HepG2 (cell line): ENCODE measurements around the gene FAM89B. TPM values are rescaled to one million over a fixed set of nuclear protein-coding genes. Genes with fewer than 3 reads are reported as not detected.

Experiments used
- ADNP ChIP-seq: sonication (generic); formaldehyde crosslinking; IDR thresholded peaks from 2 replicates; pipeline ENCODE4 v1.4.0; 2020; ENCODE audit warnings: missing genetic modification reagents
- ARNT2 ChIP-seq: sonication (generic); formaldehyde crosslinking; IDR thresholded peaks from 2 replicates; pipeline ENCODE4 v1.8.0; 2022; ENCODE audit warnings: mild to moderate bottlenecking, low read depth, missing genetic modification reagents, moderate library complexity
- IKZF4 ChIP-seq: sonication (generic); formaldehyde crosslinking; IDR thresholded peaks from 2 replicates; pipeline ENCODE4 v1.5.1; 2020; ENCODE audit warnings: borderline replicate concordance, mild to moderate bottlenecking, low read depth, missing genetic modification reagents; ENCODE audit errors: not compliant biosample characterization
- JUND ChIP-seq: sonication (generic); formaldehyde crosslinking; IDR thresholded peaks from 2 replicates; pipeline ENCODE4 v1.8.0; 2022; ENCODE audit warnings: mild to moderate bottlenecking, missing genetic modification reagents
- NONO ChIP-seq, 2 experiments: fragments of 450-650 bp in 1 of 2; sonication (generic) in 1 of 2; formaldehyde crosslinking in 1 of 2; IDR thresholded peaks in 1 of 2; conservative IDR thresholded peaks in 1 of 2; 2 replicates each; pipeline versions ENCODE4 v1.6.1 to v1.8.0; 2017 to 2022; ENCODE audit warnings: mild to moderate bottlenecking in 1 of 2, missing genetic modification reagents in 1 of 2, moderate library complexity in 1 of 2
- RARG ChIP-seq: sonication (generic); formaldehyde crosslinking; IDR thresholded peaks from 2 replicates; pipeline ENCODE4 v1.4.0; 2020; ENCODE audit warnings: low read depth, mild to moderate bottlenecking, missing genetic modification reagents
- TCF7L2 ChIP-seq: IDR thresholded peaks from 2 replicates; pipeline ENCODE4 v1.6.1; 2011; ENCODE audit warnings: mild to moderate bottlenecking, low read depth, low read length, moderate library complexity
- THYN1 ChIP-seq: sonication (generic); formaldehyde crosslinking; IDR thresholded peaks from 2 replicates; pipeline ENCODE4 v1.8.1; 2023; ENCODE audit warnings: low read depth, mild to moderate bottlenecking, moderate library complexity, missing genetic modification reagents, borderline replicate concordance
- ZNF569 ChIP-seq: sonication (generic); formaldehyde crosslinking; IDR thresholded peaks from 2 replicates; pipeline ENCODE4 v1.5.0; 2020; ENCODE audit warnings: mild to moderate bottlenecking, missing genetic modification reagents, moderate library complexity, borderline replicate concordance
- ZNF891 ChIP-seq: sonication (generic); formaldehyde crosslinking; IDR thresholded peaks from 2 replicates; pipeline ENCODE4 v1.5.0; 2020; ENCODE audit warnings: mild to moderate bottlenecking, missing genetic modification reagents
- ZZZ3 ChIP-seq: sonication (generic); formaldehyde crosslinking; IDR thresholded peaks from 2 replicates; pipeline ENCODE4 v1.4.0; 2020; ENCODE audit warnings: missing genetic modification reagents, mild to moderate bottlenecking, borderline replicate concordance
- polyA plus RNA-seq, 8 experiments: library from polyadenylated mRNA; depleted of rRNA in 3 of 8; stranded (reverse) in 7 of 8; unstranded in 1 of 8; fragments of >200 nt; fragmentation: Illumina TruSeq in 4 of 8; extraction: Trizol in 4 of 8; gene quantifications; 2 replicates each; pipeline versions ENCODE4 v1.2.1 to v1.2.3, GENCODE V29; 2011 to 2016; ENCODE audit warnings: low read depth in 4 of 8, missing spikeins in 1 of 8, mixed read lengths in 1 of 8; ENCODE audit not compliant: insufficient read depth in 1 of 8
- total RNA-seq, 5 experiments: library from RNA; depleted of rRNA; stranded (reverse); fragments of >200 nt; fragmentation: Illumina TruSeq; extraction: Trizol; gene quantifications; 2 replicates each; pipeline ENCODE4 v1.2.3, GENCODE V29; 2016; ENCODE audit warnings: low read depth in 1 of 5
- TF ChIP-seq, protein P1 (sequence below): sonication (generic); formaldehyde crosslinking; IDR thresholded peaks from 2 replicates; pipeline ENCODE4 v1.5.0; 2020; ENCODE audit warnings: missing genetic modification reagents, mild to moderate bottlenecking, borderline replicate concordance
- TF ChIP-seq, protein P2 (sequence below): sonication (generic); IDR thresholded peaks from 2 replicates; pipeline ENCODE4 v1.6.1; 2016; ENCODE audit warnings: low read depth, borderline replicate concordance
- TF ChIP-seq, protein P3 (sequence below): sonication (generic); formaldehyde crosslinking; IDR thresholded peaks from 2 replicates; pipeline ENCODE4 v1.4.0; 2020; ENCODE audit warnings: missing genetic modification reagents, mild to moderate bottlenecking, borderline replicate concordance
- TF ChIP-seq, protein P4 (sequence below): sonication (generic); formaldehyde crosslinking; IDR thresholded peaks from 2 replicates; pipeline ENCODE4 v1.4.0; 2020; ENCODE audit warnings: missing genetic modification reagents; ENCODE audit errors: not compliant biosample characterization
- TF ChIP-seq, protein P5 (sequence below): sonication (generic); formaldehyde crosslinking; IDR thresholded peaks from 2 replicates; pipeline ENCODE4 v1.4.0; 2020; ENCODE audit warnings: missing genetic modification reagents, borderline replicate concordance

The FAM89B gene
- total and polyA plus RNA-seq, 2 of the 13 experiments (the other 11 are each of a cell fraction or from before 2014, with no cell fraction given): 5.7 to 8.0 TPM

DNA sequence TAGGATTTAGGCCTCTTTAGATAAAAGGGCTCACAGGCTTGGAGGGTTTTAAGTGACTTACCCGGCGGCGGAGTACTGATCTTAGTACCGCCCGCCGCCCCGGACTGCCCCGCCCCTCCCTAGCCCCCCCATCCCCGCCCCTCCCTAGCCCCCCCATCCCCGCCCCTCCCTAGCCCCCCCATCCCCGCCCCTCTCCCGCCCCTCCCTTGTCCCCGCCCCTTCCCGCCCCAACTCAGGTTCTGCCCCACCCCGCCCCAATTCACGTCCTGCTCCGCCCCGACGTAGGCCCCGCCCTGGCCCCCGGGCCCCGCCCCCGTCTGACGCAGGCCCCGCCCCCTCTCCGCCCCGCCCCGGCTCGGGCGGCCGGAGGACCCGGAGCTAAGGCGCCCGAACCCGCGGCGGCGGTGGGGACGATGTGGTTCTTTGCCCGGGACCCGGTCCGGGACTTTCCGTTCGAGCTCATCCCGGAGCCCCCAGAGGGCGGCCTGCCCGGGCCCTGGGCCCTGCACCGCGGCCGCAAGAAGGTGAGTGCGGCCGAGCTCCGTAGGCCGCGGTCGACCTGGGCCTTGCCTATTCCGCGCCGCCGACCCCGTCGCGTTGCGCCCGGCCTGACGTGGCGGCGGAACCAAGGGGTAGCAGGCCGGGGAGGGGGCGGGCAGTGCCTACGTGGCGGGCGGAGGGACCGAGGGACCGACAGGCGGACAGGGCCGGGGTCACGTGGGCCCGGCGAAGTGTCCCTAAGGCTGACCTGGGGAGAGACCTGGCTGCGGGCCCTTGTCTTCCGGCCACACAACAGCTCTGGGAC, 47.4 kb upstream of the FAM89B start, which contains the start of gene SCYL1 (continued):
- TF ChIP-seq, protein P1, sequence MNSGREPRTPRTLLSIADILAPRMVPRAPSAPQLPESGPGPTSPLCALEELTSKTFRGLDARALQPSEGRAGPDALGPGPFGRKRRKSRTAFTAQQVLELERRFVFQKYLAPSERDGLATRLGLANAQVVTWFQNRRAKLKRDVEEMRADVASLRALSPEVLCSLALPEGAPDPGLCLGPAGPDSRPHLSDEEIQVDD (CRISPR knock-in tag): no peak
- TF ChIP-seq RARG (no peak), NONO (IDR thresholded peaks at IDR 0.05) (no peak), NONO (CRISPR knock-in tag; conservative IDR thresholded peaks at IDR 0.05) (peak; percentile 28; the same call in 1 of the 2 replicates), ZZZ3 (no peak), IKZF4 (CRISPR knock-in tag) (peak; percentile 36), ZNF891 (peak; percentile 40; the same call in 1 of the 2 replicates), TCF7L2 (no peak), JUND (peak; percentile 18; the same call in 1 of the 2 replicates), ARNT2 (CRISPR knock-in tag) (peak; percentile 54; the same call in 1 of the 2 replicates), ZNF569 (CRISPR knock-in tag) (no peak), THYN1 (CRISPR knock-in tag) (no peak), ADNP (CRISPR knock-in tag) (peak; percentile 48; the same call in 1 of the 2 replicates)
- TF ChIP-seq, protein P2, sequence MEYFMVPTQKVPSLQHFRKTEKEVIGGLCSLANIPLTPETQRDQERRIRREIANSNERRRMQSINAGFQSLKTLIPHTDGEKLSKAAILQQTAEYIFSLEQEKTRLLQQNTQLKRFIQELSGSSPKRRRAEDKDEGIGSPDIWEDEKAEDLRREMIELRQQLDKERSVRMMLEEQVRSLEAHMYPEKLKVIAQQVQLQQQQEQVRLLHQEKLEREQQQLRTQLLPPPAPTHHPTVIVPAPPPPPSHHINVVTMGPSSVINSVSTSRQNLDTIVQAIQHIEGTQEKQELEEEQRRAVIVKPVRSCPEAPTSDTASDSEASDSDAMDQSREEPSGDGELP: no peak
- TF ChIP-seq, protein P3, sequence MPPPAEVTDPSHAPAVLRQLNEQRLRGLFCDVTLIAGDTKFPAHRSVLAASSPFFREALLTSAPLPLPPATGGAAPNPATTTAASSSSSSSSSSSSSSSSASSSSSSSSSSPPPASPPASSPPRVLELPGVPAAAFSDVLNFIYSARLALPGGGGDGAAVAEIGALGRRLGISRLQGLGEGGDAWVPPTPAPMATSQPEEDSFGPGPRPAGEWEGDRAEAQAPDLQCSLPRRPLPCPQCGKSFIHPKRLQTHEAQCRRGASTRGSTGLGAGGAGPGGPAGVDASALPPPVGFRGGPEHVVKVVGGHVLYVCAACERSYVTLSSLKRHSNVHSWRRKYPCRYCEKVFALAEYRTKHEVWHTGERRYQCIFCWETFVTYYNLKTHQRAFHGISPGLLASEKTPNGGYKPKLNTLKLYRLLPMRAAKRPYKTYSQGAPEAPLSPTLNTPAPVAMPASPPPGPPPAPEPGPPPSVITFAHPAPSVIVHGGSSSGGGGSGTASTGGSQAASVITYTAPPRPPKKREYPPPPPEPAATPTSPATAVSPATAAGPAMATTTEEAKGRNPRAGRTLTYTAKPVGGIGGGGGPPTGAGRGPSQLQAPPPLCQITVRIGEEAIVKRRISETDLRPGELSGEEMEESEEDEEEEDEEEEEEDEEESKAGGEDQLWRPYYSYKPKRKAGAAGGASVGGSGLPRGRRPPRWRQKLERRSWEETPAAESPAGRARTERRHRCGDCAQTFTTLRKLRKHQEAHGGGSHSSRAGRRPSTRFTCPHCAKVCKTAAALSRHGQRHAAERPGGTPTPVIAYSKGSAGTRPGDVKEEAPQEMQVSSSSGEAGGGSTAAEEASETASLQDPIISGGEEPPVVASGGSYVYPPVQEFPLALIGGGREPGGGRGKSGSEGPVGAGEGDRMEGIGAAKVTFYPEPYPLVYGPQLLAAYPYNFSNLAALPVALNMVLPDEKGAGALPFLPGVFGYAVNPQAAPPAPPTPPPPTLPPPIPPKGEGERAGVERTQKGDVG (CRISPR knock-in tag): no peak
- TF ChIP-seq, protein P4, sequence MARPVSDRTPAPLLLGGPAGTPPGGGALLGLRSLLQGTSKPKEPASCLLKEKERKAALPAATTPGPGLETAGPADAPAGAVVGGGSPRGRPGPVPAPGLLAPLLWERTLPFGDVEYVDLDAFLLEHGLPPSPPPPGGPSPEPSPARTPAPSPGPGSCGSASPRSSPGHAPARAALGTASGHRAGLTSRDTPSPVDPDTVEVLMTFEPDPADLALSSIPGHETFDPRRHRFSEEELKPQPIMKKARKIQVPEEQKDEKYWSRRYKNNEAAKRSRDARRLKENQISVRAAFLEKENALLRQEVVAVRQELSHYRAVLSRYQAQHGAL (CRISPR knock-in tag): no peak
- TF ChIP-seq, protein P5, sequence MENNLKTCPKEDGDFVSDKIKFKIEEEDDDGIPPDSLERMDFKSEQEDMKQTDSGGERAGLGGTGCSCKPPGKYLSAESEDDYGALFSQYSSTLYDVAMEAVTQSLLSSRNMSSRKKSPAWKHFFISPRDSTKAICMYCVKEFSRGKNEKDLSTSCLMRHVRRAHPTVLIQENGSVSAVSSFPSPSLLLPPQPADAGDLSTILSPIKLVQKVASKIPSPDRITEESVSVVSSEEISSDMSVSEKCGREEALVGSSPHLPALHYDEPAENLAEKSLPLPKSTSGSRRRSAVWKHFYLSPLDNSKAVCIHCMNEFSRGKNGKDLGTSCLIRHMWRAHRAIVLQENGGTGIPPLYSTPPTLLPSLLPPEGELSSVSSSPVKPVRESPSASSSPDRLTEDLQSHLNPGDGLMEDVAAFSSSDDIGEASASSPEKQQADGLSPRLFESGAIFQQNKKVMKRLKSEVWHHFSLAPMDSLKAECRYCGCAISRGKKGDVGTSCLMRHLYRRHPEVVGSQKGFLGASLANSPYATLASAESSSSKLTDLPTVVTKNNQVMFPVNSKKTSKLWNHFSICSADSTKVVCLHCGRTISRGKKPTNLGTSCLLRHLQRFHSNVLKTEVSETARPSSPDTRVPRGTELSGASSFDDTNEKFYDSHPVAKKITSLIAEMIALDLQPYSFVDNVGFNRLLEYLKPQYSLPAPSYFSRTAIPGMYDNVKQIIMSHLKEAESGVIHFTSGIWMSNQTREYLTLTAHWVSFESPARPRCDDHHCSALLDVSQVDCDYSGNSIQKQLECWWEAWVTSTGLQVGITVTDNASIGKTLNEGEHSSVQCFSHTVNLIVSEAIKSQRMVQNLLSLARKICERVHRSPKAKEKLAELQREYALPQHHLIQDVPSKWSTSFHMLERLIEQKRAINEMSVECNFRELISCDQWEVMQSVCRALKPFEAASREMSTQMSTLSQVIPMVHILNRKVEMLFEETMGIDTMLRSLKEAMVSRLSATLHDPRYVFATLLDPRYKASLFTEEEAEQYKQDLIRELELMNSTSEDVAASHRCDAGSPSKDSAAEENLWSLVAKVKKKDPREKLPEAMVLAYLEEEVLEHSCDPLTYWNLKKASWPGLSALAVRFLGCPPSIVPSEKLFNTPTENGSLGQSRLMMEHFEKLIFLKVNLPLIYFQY: no peak
